Fibroblast of mammary gland (primary cell): ENCODE data around the gene CD44.

Experiments used
- DNase-seq: peaks from one replicate; pipeline ENCODE4 v3.0.0-alpha.2; 2010; ENCODE audit warnings: low read depth
- H3K4me3 ChIP-seq: 2 replicates; pipeline ENCODE4 v1.5.1; 2011; ENCODE audit warnings: low read depth, mild to moderate bottlenecking, low read length, moderate library complexity; ENCODE audit not compliant: control insufficient read depth
- CTCF ChIP-seq: conservative IDR thresholded peaks from 2 replicates; pipeline ENCODE4 v1.5.1; 2011; ENCODE audit warnings: low read depth, low read length, inconsistent platforms; ENCODE audit not compliant: control insufficient read depth, insufficient read depth

CD44 gene

DNA sequence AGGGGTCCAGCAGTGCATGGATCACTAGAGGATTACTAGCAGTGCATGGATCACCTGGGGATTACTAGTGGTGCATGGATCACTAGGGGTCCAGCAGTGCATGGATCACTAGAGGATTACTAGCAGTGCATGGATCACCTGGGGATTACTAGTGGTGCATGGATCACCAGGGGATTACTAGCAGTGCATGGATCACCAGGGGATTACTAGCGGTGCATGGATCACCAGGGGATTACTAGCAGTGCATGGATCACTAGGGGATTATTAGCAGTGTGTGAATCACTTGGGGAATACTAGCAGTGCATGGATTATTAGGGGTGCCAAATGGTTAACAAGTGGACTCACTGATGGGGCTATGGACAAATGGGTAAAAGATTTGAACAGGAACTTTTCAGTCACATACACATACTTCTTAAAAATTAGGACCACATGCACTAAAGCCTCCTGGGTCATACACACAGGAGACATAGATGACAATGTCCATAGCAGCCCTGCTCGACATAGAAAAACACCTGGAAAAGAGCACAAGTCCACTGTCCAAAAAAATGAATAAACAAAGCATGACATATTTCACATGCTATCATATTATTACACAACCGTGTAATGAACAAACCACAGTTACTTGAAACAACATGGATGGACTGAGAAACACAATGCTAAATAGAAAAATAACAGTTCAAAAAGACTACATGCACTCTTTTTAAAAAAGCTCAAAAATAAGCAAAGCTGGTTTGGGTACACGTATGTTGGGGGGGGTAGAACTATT is 109.8 kb downstream of the CD44 start:
- no peak overlapping the region for H3K4me3 ChIP-seq
- DNase-seq = no peak
- no peak for TF ChIP-seq CTCF

DNA sequence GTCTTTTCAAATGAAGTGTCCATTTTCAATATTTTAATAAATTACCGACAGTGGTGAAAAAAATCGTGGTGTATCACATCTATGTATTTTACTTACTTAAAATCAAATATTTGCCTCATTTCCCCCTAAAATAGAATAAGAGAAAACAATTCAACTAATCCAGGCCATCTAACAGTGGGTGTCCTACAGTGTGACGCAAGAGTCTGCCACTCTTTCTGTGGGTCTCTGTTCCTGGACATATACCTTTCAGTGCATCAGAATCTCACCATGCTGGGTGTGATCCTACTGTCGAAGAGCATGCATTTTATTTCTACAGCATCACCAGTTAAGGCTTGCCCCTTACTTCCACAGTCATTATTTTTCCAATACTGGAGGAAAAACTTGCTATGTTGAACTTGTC is 111.2 kb downstream of the CD44 start:
- no peak for DNase-seq
- no peak for TF ChIP-seq CTCF
- no peak overlapping the region for H3K4me3 ChIP-seq

DNA sequence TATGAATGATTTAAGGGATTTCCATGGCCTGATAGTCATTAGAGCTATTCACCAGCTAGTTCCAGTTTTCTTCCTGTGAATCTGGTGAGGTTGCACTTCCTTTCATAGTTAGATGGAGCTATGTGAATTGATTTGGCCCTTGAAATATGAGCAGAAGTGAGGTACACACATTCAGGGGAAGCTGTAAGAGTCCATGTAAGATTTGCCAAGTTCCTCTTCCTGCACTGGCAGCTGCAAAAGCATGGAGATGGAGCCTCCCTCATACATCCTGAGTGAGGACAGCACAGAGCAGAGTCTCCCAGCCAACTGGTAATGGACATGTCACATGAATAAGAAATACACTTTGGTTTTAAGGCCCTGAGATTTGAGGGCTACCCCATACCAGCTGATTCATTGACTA is 111.7 kb downstream of the CD44 start:
- TF ChIP-seq CTCF = no peak
- DNase-seq = no peak
- no peak overlapping the region for H3K4me3 ChIP-seq

DNA sequence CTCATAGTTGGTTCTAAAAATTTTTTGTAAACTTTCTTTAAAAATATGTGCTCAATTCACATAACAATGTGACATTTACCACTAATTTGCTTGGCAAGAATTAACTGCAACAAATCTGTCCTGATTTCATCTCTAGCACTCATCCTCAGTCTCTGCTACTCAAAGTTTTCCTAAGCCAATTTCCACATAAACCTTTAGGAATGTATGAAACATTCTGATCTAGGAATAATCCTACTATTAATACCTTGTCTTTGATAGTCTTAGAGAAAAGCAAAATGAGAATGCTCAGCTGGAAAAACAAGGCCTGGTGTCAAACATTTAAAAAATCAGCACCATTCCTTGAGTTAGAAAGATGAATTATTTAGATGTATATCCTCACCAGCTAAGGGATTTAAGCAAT is 114.3 kb downstream of the CD44 start:
- H3K4me3 ChIP-seq = no peak overlapping the region
- TF ChIP-seq CTCF = no peak
- DNase-seq = peak; percentile 30

GRCh38 chr11:35255514-35255913 is 116.5 kb downstream of the CD44 start:
- no peak for TF ChIP-seq CTCF
- H3K4me3 ChIP-seq = no peak overlapping the region
- no peak for DNase-seq

DNA sequence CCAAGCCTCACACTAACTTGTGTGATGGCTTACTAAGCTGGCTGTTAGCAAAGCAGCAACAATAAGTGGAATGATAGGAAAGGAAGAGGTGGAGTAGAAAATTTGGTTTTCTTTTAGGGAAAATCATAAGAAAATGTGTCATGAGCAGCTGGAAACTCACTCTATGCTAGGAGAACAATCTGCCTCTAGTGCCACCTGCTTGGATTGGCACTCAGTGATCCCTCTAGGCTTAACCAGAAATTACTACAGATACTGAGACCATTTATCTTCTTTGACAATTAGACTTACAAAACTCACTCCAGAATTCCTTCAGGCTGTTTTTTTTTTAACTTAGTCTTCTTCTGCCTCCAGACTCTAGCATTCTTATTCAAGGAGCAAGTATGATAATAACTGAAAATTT is 117.3 kb downstream of the CD44 start:
- DNase-seq = no peak
- H3K4me3 ChIP-seq = no peak overlapping the region
- TF ChIP-seq CTCF = no peak

DNA sequence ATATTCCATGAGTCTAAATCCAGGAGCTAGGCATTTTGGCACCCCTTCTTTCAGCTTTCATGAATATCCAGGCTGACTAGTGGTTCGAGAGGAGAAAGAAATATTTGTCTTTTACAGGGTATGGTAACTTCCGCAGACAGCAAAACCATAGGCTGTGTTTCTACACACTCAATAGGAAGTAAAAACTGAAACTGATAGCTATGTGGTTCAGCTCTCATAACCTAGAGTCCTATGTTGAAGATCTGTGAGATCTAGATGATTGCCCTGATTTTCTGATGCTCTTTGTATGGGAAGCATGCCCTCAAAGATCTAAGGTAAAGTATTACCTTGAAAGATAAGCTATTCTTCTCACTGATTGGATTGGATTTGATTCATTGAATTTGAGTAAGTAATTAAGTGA is 118.3 kb downstream of the CD44 start:
- no peak for TF ChIP-seq CTCF
- DNase-seq = no peak
- no peak overlapping the region for H3K4me3 ChIP-seq
